NCI-H82 treated with DMSO at 0.1 percent for 48 hours (cell line): Measurements from ENCODE around the gene MRRF.
"Not testable (repeated sequence)": the region's sequence is repeated elsewhere in the genome, so short reads cannot be mapped to it uniquely, and the experiment has no call there.

Experiments
- DNase-seq: peaks from one replicate; lab custom pipeline; 2025; ENCODE audit not compliant: unreplicated experiment; lab: John Stamatoyannopoulos, UW

The MRRF gene

DNA sequence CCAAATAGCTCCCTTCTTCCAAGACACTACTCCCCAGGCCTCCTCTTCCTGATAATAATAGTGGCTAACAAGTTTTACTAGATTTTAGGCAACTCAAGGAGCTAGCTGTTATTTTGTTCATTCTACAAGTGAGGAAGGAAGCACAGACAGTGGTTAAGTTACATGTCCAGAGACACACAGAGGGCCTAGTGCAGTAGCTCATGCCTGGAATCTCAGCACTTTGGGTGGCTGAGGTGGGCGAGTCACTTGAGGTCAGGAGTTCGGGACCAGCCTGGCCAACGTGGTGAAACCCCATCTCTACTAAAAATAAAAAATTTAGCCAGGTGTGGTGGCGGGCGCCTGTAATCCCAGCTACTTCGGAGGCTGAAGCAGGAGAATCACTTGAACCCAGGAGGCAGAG, 65.8 kb downstream of the MRRF start:
- not testable (repeated sequence) for DNase-seq

- no peak for DNase-seq
Observed at GRCh38 chr9:122331523-122331927, 66.8 kb downstream of the MRRF start.

- DNase-seq = no peak
Observed at GRCh38 chr9:122332083-122332482, 67.4 kb downstream of the MRRF start.

DNA sequence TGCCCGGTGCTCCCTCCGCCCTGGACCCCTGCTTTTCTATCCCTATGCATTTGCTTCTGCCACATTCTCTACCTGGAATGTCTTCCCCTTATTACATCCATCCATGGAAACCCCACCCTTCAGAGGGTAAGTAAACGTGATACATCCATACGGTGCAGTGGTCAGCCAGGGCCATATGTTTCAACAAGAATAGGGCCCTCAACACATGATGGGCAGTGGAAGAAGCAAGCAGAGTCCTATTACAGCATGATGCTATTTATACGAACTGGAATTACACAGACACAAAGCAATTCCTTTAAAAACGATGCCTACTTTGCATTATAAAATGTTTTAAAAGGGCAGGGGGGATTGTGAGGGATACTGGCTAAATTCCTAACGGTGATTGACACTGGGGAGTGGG, 68.0 kb downstream of the MRRF start:
- DNase-seq = no peak

DNA sequence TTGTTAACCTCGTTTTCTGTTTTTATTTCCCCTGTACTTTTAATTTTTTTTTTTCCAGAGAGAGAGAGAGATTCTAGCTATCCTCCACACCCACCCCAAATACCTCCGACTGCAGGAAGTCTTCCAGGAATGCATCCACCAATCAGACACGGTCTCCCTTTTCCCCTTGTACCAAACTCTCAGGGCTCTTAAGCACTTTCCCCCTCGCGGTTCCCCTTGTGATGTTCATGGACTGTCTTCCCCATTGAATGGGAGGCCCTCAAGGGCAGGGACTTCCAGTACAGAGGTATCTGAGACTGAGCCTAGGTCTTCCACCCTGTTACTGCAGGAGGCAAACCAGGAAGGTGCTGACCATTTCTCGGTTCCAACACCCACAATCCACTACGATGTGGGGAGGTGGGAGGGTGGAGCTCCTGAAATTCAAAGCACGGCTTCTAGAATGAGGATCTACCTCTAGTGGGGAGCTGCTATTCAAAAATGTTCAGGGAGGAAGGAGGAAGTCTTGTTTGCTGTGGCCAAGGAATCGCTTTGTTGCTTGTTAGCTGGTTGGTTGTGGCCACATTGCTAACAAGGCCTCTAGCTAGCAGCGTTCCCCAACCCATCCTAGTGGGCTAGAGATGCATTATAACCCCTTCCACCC, 68.6 kb downstream of the MRRF start:
- DNase-seq = no peak

DNA sequence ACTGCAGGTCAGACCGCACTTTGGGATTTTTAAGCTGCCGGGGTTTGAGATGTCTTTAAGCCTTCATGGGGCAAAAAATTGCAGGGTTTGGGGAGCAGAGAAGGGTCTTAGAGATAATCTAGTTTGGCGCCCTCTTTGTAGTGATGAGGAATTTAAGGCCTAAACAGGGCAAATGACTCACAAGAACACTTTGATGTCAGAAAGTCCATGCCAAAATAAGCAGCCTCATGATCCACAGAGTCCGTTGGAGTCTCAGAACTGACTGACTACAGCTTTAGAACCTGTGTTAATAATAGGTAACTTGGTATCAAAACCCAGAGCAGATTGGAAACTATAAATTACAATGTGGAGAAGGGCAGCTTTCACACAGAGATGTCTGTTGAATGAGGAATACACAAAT, 70.2 kb downstream of the MRRF start:
- DNase-seq = no peak

- DNase-seq = no peak
Observed at GRCh38 chr9:122336189-122336588, 71.5 kb downstream of the MRRF start.

DNA sequence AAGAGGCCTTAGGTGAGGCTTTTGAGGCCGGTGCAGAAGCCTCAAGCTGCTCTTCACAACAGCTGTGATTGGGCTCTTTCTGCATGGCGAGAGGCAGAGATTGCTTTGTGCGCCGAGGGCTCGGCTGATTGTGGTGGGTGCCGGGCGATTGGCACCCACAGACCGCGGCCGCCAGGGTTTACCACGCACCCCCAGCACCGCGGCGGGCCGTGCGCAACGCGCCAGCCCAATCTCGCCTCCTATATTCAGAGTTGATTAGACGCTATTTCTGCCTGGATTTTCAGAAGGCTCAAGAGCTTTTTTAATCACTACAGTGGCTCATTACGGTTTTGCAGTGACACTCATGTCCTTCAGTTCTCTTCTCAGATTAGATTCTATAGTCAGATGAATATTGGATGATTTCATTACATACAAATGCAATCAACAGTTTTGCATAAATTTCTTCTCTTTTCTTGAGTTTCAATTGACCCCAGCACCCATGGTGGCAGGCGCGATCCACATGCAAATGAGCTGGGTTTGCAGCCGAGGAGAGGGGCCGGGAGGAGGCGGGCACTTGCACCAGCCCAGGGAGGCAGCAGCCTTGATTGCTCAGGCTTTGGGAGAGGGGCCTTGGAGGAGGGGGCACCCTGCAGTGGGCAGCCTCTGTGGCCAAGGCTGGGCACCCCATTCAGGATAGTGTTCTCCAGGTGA, 72.3 kb downstream of the MRRF start:
- no peak for DNase-seq

DNA sequence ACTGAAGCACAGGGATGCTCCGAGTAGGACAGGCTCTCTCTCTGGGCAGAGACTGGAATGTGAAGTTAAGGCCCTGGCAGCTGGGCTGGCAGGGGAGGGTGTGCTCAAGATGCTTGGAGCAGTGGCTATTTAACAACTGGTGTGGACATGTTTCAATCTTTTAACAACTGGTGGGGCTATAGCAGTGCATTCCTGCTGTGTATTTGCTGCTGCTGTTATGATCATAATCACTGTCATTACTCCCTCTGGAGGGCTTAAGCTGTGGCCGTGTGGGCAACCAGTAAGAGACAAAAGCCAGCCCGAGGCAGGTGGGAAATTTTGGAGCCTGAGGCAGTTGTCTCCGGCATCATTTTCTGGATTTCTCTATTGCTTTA, 72.9 kb downstream of the MRRF start:
- DNase-seq = no peak

DNA sequence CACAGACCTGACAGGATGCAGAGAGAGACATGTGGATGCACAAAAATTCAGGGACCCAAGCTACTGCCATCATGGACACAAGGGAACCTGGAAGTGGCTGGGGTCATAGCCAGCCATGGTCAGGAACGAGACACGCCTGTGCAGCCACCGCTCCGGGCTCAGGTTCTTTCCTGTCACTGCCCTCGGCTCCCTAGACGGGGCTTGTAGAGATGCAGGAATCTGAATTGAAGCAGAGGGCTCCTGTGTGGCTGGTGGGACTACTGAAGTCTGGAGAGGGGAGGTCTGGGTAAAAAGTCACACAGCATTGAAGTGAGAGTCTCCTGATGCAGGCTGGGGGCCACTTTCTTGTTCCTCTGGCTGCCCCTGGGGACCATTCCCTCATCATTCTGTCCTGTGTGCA, 73.9 kb downstream of the MRRF start:
- DNase-seq = no peak

- DNase-seq = no peak
Observed at GRCh38 chr9:122338994-122339393, 74.3 kb downstream of the MRRF start.

- no peak for DNase-seq
Observed at GRCh38 chr9:122339579-122339978, 74.9 kb downstream of the MRRF start.

- no peak for DNase-seq
Observed at GRCh38 chr9:122340161-122340560, 75.5 kb downstream of the MRRF start.

GRCh38 chr9:122342323-122343050, 77.8 kb downstream of the MRRF start:
- no peak for DNase-seq

DNA sequence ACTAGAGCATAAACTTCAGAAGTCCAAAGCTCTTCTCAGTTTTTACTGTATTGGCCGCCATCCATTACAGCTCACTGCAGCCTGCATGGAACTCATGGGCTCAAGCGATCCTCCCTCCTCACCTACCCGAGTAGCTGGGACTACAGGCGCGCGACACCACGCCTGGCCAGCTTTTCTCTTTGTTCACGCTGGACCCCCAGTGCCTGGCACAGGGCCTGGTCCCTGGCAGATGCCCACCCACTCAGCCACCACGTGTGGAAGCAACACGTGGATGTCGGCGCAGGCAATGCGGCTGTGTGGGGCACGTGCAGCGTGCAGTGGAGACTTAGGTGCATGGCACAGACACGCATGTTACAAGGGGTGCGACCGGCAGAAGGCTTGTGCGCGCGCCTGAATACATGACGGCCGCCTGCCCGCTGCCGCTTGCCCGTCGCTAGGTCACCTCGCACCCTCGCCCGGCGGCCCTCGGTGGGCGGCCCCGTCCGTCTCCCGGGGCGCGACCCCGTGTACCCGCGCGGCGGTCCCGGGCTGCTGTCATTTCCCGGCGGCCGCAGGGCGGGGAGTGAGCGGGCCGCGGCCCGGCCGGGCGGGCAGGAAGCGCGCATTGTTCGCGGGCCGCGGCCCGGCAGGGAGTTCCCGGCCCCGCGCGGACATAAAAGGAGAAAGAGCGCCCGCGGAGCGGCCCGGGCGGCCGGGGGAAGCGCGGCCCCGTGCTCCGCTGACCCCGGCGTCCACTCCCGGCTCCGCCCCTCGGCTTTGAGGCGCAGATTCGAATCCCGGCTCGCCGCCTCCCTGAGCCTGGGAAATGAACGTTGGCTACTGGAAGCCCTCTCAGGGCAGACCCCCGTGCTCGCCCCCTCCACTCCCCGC, 82.0 kb downstream of the MRRF start:
- no peak for DNase-seq

DNA sequence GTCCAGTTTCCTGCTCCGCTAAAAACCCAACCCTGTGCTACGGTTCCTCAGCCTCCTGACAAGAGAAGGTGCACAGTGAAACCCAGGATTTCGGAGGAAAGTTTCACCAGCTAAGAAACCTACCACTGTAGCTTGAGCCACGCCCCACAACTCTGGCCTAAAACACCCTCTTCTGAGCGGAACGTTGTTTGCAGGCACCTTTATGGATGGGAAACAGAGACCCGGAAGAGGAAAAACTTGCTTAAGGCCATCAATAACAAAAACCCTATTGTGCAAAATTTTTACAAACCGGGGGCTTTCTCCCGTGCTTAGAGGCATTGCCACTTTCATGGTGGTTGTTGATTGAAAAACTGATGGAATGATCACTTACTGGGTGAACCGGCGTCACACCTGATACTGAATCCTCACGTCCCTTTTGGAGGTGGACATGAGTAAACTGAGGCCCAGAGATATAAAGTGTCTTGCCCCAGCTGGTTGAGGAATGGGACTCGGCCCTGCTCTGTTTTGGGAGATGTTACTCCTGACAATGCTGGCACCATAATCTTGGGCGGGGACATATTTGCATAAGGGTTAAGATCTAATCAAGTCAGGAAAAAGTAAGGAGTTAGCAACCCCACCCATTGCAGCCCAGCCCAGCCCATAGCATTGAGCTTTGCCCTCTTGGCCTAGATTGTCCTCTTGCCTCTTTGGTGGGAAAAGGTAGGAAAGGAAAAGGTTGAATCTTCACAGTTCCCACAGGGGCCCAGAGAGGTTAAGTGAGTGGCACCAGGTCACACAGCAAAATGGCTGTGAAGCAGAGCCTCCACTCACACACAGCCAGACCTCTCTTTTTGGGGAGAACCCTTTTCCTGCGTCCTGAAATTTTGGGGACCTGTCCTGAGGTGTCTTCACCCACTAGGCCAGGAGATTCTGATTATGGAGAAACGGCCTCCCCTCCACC, 82.9 kb downstream of the MRRF start:
- DNase-seq = no peak

- DNase-seq = no peak
Observed at GRCh38 chr9:122348288-122348777, 83.7 kb downstream of the MRRF start.

DNA sequence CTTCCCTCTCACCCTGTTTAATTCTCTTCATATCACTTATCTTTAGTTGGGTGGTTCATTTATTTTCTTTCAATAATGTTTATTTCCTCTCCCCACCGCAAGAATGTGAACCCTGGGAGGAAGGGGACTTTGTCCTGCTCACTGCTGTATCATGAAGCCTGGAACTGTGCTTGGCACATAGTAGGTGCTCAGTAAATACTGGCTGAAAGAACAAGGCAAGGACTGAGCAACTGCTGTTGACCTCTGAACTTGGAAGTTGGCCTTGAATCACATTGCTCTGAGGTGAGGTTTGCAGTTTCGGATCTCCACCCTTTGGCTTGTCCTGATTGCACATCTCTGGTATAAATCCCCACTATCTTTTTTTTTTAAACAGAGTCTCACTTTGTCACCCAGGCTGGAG, 84.1 kb downstream of the MRRF start:
- no peak for DNase-seq

- DNase-seq = no peak
Observed at GRCh38 chr9:122349201-122349600, 84.5 kb downstream of the MRRF start.
